H54 (cell line): ENCODE data around the gene FITM1.

Experiments
- DNase-seq: peaks from one replicate; pipeline ENCODE4 v3.0.0; 2011; ENCODE audit warnings: low spot score, mixed read lengths; ENCODE audit not compliant: insufficient read length
- FAIRE-seq: peaks from 3 replicates; lab custom pipeline; 2011; peaks lifted over from hg19 to GRCh38; lab: Jason Lieb, UNC
- POLR2A ChIP-seq: IDR thresholded peaks from 2 replicates; pipeline ENCODE4 v1.6.1; 2011; ENCODE audit warnings: low read depth, mild to moderate bottlenecking, low read length

The FITM1 gene

GRCh38 chr14:24137529-24138395 lies 7.3 kb downstream of the FITM1 start:
- FAIRE-seq (no peak), DNase-seq (no peak)
- TF ChIP-seq POLR2A: no peak; the same call in 1 of the 2 replicates

GRCh38 chr14:24138396-24139271 lies 8.2 kb downstream of the FITM1 start:
- TF ChIP-seq POLR2A: no peak
- FAIRE-seq (no peak), DNase-seq (no peak)

GRCh38 chr14:24139272-24139934 lies 8.9 kb downstream of the FITM1 start:
- no peak for TF ChIP-seq POLR2A
- FAIRE-seq (no peak), DNase-seq (no peak)

- FAIRE-seq (peak; percentile 81), DNase-seq (peak; percentile 88)
- peak; percentile 69 for TF ChIP-seq POLR2A
Measured at GRCh38 chr14:24141097-24141880, 10.8 kb downstream of the FITM1 start, which contains the start of gene EMC9. Gene EMC9, minus strand, starts transcription at chr14:24141591. Its CDS starts 287 bp downstream, at chr14:24141304.

GRCh38 chr14:24143511-24143910 lies 13.1 kb downstream of the FITM1 start:
- no peak for TF ChIP-seq POLR2A
- no peak for DNase-seq
- no peak for FAIRE-seq

DNA sequence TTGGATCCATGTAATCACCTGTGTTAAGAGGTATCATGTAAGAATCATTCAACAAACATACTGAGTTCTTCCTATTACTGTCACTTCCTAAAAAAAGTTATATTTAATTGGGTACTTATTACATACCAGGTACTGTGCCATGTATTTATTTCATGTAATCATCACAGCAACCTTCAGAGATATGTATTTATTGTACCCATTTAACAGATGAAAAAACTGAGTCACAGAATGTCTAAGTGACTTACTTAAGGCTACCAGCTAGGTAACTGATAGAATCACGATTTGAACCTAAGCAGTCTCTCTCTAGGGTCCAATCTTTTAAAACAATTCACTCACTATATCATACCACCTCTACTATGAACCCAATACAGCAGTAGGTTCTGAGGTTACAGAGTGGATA lies 14.0 kb downstream of the FITM1 start:
- FAIRE-seq (no peak), DNase-seq (no peak)
- TF ChIP-seq POLR2A: no peak

DNA sequence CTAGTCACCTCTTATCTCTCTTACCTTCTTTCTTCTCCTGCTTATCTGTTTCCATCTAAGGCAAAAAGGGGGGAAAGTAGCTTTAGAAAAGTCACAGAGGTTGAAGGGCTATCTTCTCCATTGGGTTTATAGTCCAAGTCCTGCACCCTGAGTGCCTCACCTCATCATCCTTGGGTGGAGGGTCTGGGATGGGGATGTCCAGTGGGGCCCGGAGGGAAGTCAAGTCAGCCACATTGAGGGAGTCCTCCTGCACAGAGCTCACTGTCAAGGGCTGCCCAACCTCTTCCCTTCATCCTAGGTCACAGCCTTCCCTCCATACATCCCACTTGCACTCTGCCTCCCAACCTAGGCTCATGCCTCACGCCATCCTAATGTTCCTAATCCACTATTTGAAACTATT lies 14.8 kb downstream of the FITM1 start:
- DNase-seq: no peak
- no peak for TF ChIP-seq POLR2A
- FAIRE-seq: no peak

GRCh38 chr14:24145690-24146452 lies 15.4 kb downstream of the FITM1 start:
- DNase-seq (no peak), FAIRE-seq (no peak)
- TF ChIP-seq POLR2A: no peak

GRCh38 chr14:24146453-24146977 lies 16.1 kb downstream of the FITM1 start, which contains the start of gene PSME2:
Gene PSME2, minus strand, starts transcription at chr14:24146610. Its CDS starts 29 bp downstream, at chr14:24146581.
- TF ChIP-seq POLR2A: peak; percentile 50; the same call in 1 of the 2 replicates
- peak; percentile 30 for FAIRE-seq
- DNase-seq: peak; percentile 89

DNA sequence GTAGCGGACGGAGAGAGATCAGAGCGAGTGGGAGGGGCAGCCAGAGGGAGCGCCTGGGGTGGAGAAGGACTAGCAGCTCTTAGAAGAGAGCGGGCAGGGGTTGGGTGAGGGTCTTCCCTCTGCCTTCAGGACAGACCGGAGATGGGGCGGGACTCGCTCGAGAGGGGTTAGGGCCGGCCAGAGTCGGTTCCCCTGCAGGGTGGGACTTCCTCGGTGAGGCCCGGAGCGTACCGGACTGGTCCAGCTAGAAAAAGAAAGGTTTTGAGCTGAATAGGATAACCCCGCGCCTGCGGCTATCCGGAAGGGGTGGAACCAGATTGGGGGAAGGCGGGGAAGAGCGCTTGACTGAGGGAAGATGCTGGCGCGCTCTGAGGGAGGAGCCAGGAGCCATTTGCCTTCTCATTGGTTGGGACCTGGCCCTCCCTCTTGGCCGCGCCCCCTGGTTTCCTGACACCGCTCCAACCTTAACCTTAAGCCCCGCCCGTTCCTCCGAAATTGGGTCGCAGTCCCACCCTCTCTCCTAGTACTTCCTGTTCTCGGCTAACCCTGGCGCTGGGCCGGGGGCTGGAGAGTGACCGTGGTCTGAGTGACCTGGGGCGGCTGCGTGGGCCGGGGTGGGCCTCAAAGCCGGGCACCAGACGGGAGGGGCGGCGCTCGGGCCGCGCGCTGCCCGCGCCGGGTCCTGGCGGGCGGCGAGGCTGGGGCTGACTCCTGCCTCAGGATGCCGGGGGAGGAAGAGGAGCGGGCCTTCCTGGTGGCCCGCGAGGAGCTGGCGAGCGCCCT lies 16.7 kb downstream of the FITM1 start, which contains the start of gene RNF31:
Gene RNF31, plus strand, starts transcription at position 521 of the 783 bp plus-strand sequence. Its CDS starts 201 bp downstream, at position 722.
- peak; percentile 75 for DNase-seq
- FAIRE-seq: peak; percentile 61
- peak; percentile 50; the same call in 1 of the 2 replicates for TF ChIP-seq POLR2A
